Calu3 (cell line): ENCODE measurements around the gene SKAP1. TPM values are rescaled to one million over a fixed set of nuclear protein-coding genes. Genes with fewer than 3 reads are reported as not detected.
"Not testable (repeated sequence)": the region's sequence is repeated elsewhere in the genome, so short reads cannot be mapped to it uniquely, and the experiment has no call there.

ENCODE experiments used
- BruUV-seq: library from RNA; stranded (reverse); fragments of 400-500 nt; replicated peaks from 2 replicates; lab custom pipeline; 2021; lab: Mats Ljungman, UMichigan
- CTCF ChIA-PET: fragments of 300-600 bp; sonication (Branson Sonifier 250); formaldehyde crosslinking; loops from one replicate; lab custom pipeline; 2022; ENCODE audit warnings: antibody characterized with exemption; lab: Charles Lee
- DNase-seq: peaks from one replicate; pipeline ENCODE4 v3.0.0; 2022
- H3K27ac Mint-ChIP-seq: one replicate; pipeline ENCODE4 v1.8.0; 2022; ENCODE audit warnings: mixed read lengths; ENCODE audit not compliant: unreplicated experiment
- H3K27me3 Mint-ChIP-seq: one replicate; pipeline ENCODE4 v1.8.0; 2022; ENCODE audit warnings: mixed read lengths; ENCODE audit not compliant: unreplicated experiment
- H3K36me3 Mint-ChIP-seq: one replicate; pipeline ENCODE4 v1.8.0; 2022; ENCODE audit warnings: mild to moderate bottlenecking, moderate library complexity, mixed read lengths; ENCODE audit not compliant: insufficient read depth, unreplicated experiment
- H3K4me1 Mint-ChIP-seq: one replicate; pipeline ENCODE4 v1.8.0; 2022; ENCODE audit warnings: mild to moderate bottlenecking, low read depth, mixed read lengths; ENCODE audit not compliant: unreplicated experiment
- H3K4me3 Mint-ChIP-seq: one replicate; pipeline ENCODE4 v1.8.0; 2022; ENCODE audit warnings: mild to moderate bottlenecking, low read depth, moderate library complexity, mixed read lengths; ENCODE audit not compliant: unreplicated experiment
- H3K9me3 Mint-ChIP-seq: one replicate; pipeline ENCODE4 v1.8.0; 2022; ENCODE audit warnings: low read depth, mixed read lengths; ENCODE audit not compliant: unreplicated experiment
- intact Hi-C: fragments of 100-400 bp; cut with micrococcal nuclease; formaldehyde crosslinking; loops from one replicate; pipeline ENCODE4 v1.10.0; 2022; ENCODE audit not compliant: unreplicated experiment
- total RNA-seq: library from RNA; stranded (reverse); gene quantifications from 2 replicates; pipeline ENCODE4 v1.2.3, GENCODE V29; 2022
- TF ChIP-seq, protein P1 (sequence below): fragments of 200-600 bp; IDR thresholded peaks from one replicate; pipeline ENCODE4 v1.8.0; 2022; ENCODE audit warnings: antibody characterized with exemption; ENCODE audit not compliant: unreplicated experiment

The SKAP1 gene
- total RNA-seq, 1 experiment from 2014 or later: 4.4 TPM

- no peaks in the 10 kb centered on the region for H3K36me3 Mint-ChIP-seq
- CTCF ChIA-PET: interaction anchor here (1.8 kb wide), 1 partner anchor 17 kb away, joined by 5 read pairs; no protein-coding TSS in a partner anchor
Observed at GRCh38 chr17:48368352-48368908, 61.6 kb downstream of the SKAP1 start.

GRCh38 chr17:48363161-48363560 lies 66.9 kb downstream of the SKAP1 start:
- H3K9me3 Mint-ChIP-seq: no peaks in the 10 kb centered on the region
- H3K4me1 Mint-ChIP-seq: no peaks in the 10 kb centered on the region
- no peak for DNase-seq
- TF ChIP-seq, protein P1, sequence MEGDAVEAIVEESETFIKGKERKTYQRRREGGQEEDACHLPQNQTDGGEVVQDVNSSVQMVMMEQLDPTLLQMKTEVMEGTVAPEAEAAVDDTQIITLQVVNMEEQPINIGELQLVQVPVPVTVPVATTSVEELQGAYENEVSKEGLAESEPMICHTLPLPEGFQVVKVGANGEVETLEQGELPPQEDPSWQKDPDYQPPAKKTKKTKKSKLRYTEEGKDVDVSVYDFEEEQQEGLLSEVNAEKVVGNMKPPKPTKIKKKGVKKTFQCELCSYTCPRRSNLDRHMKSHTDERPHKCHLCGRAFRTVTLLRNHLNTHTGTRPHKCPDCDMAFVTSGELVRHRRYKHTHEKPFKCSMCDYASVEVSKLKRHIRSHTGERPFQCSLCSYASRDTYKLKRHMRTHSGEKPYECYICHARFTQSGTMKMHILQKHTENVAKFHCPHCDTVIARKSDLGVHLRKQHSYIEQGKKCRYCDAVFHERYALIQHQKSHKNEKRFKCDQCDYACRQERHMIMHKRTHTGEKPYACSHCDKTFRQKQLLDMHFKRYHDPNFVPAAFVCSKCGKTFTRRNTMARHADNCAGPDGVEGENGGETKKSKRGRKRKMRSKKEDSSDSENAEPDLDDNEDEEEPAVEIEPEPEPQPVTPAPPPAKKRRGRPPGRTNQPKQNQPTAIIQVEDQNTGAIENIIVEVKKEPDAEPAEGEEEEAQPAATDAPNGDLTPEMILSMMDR: no peak
- intact Hi-C loops: no loop called here
- H3K27ac Mint-ChIP-seq: no peak overlapping the region
- CTCF ChIA-PET: interaction anchor here (0.5 to 1.4 kb wide), 2 partner anchors 13 to 509 kb away, joined by 3 to 5 read pairs; no protein-coding TSS in a partner anchor
- H3K36me3 Mint-ChIP-seq: no peaks in the 10 kb centered on the region
- no peak overlapping the region for H3K4me3 Mint-ChIP-seq
- no peaks in the 10 kb centered on the region for H3K27me3 Mint-ChIP-seq
- BruUV-seq: no TSS peak

More at GRCh38 chr17:48368352-48368908, 61.6 kb downstream of the SKAP1 start:
- no peaks in the 10 kb centered on the region for H3K9me3 Mint-ChIP-seq
- DNase-seq: no peak
- no peak overlapping the region for H3K27ac Mint-ChIP-seq
- no peaks in the 10 kb centered on the region for H3K4me1 Mint-ChIP-seq
- H3K27me3 Mint-ChIP-seq: no peaks in the 10 kb centered on the region
- TF ChIP-seq, protein P1: no peak
- no TSS peak for BruUV-seq
- H3K4me3 Mint-ChIP-seq: no peak overlapping the region
- intact Hi-C loops: no loop called here

- H3K27me3 Mint-ChIP-seq, intact Hi-C loops, H3K36me3 Mint-ChIP-seq, H3K27ac Mint-ChIP-seq, BruUV-seq, H3K4me1 Mint-ChIP-seq, H3K9me3 Mint-ChIP-seq, H3K4me3 Mint-ChIP-seq, DNase-seq: not testable (repeated sequence)
- CTCF ChIA-PET: interaction anchor here (0.7 to 1.4 kb wide), 2 partner anchors 9 to 101 kb away, joined by 3 to 8 read pairs; no protein-coding TSS in a partner anchor
Observed at GRCh38 chr17:48360861-48361633, 69.0 kb downstream of the SKAP1 start.

GRCh38 chr17:48357779-48358602 lies 72.0 kb downstream of the SKAP1 start:
- Mint-ChIP-seq H3K27ac (no peak overlapping the region), H3K9me3 (no peaks in the 10 kb centered on the region), H3K4me1 (no peaks in the 10 kb centered on the region), H3K36me3 (no peaks in the 10 kb centered on the region), H3K27me3 (no peaks in the 10 kb centered on the region), H3K4me3 (no peak overlapping the region)
- intact Hi-C loops: no loop called here
- CTCF ChIA-PET: interaction anchor here (1.0 kb wide), 1 partner anchor 112 kb away, joined by 3 read pairs; no protein-coding TSS in a partner anchor
- no peak for DNase-seq
- no TSS peak for BruUV-seq
- TF ChIP-seq, protein P1: no peak
